K562 (cell line): Measurements from ENCODE around the gene ZNF487. TPM values are rescaled to one million over a fixed set of nuclear protein-coding genes. Genes with fewer than 3 reads are reported as not detected.

Source experiments
- COPS2 ChIP-seq: fragments of 450-650 bp; conservative IDR thresholded peaks from 2 replicates; pipeline ENCODE4 v1.6.1; 2016; ENCODE audit warnings: mild to moderate bottlenecking, moderate library complexity
- ELF2 ChIP-seq: fragments of 250-450 bp; sonication (Bioruptor Pico); IDR thresholded peaks from 2 replicates; pipeline ENCODE4 v1.5.0; 2021; ENCODE audit warnings: mild to moderate bottlenecking
- SLC30A9 ChIP-seq: fragments of 250-450 bp; sonication (Bioruptor Pico); IDR thresholded peaks from 2 replicates; pipeline ENCODE4 v1.8.0; 2022; ENCODE audit warnings: mild to moderate bottlenecking, moderate library complexity
- ZC3H4 ChIP-seq: sonication (generic); formaldehyde crosslinking; IDR thresholded peaks from 2 replicates; pipeline ENCODE4 v1.9.0; 2021; ENCODE audit warnings: missing genetic modification reagents, borderline replicate concordance
- ZFP1 ChIP-seq: fragments of 450-650 bp; formaldehyde crosslinking; IDR thresholded peaks from 2 replicates; pipeline ENCODE4 v1.4.0; 2020; ENCODE audit warnings: mild to moderate bottlenecking, mixed read lengths
- polyA plus RNA-seq, 8 experiments: library from polyadenylated mRNA; depleted of rRNA in 4 of 8; stranded (reverse) in 5 of 8; unstranded in 3 of 8; fragments of >200 nt; fragmentation: Nextera tagmentation in 2 of 8; fragmentation: Illumina TruSeq in 1 of 8; extraction: Ambion mirVana in 2 of 8; extraction: Trizol in 1 of 8; gene quantifications; 2 replicates each; pipeline versions ENCODE4 v1.2.1 to v1.2.3, GENCODE V29; 2011 to 2014; ENCODE audit warnings: inconsistent platforms in 1 of 8, missing spikeins in 1 of 8
- total RNA-seq, 7 experiments: library from RNA; depleted of rRNA in 6 of 7; stranded (reverse); fragments of >200 nt in 6 of 7; fragmentation: Illumina TruSeq in 2 of 7; extraction: Trizol in 2 of 7; gene quantifications; 2 replicates each; pipeline versions ENCODE4 v1.2.1 to v1.2.3, GENCODE V29; 2011 to 2021; ENCODE audit warnings: low replicate concordance in 1 of 7
- TF ChIP-seq, protein P1 (sequence below): fragments of 200-600 bp; sonication (generic); IDR thresholded peaks from one replicate; pipeline ENCODE4 v1.6.1; 2012; ENCODE audit warnings: mild to moderate bottlenecking, low read depth, low read length, inconsistent platforms
- TF ChIP-seq, protein P2 (sequence below), 2 experiments: fragments of 450-650 bp; IDR thresholded peaks; 2 replicates each; pipeline ENCODE4 v1.6.1; 2016; ENCODE audit warnings: mild to moderate bottlenecking in 2 of 2, borderline replicate concordance in 1 of 2, low read depth in 1 of 2, moderate library complexity in 1 of 2

The ZNF487 gene
- total and polyA plus RNA-seq, 9 of the 15 experiments (the other 6 are each of a cell fraction or from before 2014, with no cell fraction given): 1.9 to 6.5 (median 4.2) TPM

DNA sequence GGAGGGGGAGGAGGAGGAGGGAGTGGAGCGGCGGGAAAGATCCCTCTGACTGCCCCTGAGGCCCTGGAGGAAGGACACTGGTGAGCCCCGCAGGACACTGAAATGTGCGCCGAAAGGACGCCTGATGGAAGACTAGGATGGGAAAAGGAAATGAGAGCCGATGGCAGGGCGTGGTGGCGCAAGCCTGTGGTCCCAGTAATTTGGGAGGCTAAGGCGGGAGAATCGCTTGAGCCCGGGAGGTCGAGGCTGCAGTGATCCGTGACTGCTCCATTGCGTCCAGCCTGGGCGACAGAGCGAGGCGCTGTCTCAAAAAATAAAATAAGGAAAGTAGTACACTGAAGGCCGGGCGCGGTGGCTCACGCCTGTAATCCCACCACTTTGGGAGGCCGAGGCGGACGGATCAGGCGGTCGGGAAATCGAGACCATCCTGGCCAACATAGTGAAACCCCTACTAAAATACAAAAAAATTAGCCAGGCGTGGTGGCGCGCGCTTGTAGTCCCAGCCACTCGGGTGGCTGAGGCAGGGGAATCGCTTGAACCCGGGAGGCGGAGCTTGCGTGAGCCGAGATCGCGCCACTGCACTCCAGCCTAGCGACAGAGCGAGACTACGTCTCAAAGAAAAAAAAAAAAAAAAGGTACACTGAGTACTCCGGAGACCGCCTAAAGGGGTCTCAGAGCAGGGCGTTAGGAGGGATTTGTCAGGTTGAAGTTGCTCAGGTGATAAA, 27.4 kb upstream of the ZNF487 start (continued):
- TF ChIP-seq, protein P1, sequence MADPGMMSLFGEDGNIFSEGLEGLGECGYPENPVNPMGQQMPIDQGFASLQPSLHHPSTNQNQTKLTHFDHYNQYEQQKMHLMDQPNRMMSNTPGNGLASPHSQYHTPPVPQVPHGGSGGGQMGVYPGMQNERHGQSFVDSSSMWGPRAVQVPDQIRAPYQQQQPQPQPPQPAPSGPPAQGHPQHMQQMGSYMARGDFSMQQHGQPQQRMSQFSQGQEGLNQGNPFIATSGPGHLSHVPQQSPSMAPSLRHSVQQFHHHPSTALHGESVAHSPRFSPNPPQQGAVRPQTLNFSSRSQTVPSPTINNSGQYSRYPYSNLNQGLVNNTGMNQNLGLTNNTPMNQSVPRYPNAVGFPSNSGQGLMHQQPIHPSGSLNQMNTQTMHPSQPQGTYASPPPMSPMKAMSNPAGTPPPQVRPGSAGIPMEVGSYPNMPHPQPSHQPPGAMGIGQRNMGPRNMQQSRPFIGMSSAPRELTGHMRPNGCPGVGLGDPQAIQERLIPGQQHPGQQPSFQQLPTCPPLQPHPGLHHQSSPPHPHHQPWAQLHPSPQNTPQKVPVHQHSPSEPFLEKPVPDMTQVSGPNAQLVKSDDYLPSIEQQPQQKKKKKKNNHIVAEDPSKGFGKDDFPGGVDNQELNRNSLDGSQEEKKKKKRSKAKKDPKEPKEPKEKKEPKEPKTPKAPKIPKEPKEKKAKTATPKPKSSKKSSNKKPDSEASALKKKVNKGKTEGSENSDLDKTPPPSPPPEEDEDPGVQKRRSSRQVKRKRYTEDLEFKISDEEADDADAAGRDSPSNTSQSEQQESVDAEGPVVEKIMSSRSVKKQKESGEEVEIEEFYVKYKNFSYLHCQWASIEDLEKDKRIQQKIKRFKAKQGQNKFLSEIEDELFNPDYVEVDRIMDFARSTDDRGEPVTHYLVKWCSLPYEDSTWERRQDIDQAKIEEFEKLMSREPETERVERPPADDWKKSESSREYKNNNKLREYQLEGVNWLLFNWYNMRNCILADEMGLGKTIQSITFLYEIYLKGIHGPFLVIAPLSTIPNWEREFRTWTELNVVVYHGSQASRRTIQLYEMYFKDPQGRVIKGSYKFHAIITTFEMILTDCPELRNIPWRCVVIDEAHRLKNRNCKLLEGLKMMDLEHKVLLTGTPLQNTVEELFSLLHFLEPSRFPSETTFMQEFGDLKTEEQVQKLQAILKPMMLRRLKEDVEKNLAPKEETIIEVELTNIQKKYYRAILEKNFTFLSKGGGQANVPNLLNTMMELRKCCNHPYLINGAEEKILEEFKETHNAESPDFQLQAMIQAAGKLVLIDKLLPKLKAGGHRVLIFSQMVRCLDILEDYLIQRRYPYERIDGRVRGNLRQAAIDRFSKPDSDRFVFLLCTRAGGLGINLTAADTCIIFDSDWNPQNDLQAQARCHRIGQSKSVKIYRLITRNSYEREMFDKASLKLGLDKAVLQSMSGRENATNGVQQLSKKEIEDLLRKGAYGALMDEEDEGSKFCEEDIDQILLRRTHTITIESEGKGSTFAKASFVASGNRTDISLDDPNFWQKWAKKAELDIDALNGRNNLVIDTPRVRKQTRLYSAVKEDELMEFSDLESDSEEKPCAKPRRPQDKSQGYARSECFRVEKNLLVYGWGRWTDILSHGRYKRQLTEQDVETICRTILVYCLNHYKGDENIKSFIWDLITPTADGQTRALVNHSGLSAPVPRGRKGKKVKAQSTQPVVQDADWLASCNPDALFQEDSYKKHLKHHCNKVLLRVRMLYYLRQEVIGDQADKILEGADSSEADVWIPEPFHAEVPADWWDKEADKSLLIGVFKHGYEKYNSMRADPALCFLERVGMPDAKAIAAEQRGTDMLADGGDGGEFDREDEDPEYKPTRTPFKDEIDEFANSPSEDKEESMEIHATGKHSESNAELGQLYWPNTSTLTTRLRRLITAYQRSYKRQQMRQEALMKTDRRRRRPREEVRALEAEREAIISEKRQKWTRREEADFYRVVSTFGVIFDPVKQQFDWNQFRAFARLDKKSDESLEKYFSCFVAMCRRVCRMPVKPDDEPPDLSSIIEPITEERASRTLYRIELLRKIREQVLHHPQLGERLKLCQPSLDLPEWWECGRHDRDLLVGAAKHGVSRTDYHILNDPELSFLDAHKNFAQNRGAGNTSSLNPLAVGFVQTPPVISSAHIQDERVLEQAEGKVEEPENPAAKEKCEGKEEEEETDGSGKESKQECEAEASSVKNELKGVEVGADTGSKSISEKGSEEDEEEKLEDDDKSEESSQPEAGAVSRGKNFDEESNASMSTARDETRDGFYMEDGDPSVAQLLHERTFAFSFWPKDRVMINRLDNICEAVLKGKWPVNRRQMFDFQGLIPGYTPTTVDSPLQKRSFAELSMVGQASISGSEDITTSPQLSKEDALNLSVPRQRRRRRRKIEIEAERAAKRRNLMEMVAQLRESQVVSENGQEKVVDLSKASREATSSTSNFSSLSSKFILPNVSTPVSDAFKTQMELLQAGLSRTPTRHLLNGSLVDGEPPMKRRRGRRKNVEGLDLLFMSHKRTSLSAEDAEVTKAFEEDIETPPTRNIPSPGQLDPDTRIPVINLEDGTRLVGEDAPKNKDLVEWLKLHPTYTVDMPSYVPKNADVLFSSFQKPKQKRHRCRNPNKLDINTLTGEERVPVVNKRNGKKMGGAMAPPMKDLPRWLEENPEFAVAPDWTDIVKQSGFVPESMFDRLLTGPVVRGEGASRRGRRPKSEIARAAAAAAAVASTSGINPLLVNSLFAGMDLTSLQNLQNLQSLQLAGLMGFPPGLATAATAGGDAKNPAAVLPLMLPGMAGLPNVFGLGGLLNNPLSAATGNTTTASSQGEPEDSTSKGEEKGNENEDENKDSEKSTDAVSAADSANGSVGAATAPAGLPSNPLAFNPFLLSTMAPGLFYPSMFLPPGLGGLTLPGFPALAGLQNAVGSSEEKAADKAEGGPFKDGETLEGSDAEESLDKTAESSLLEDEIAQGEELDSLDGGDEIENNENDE: no peak
- no peak for TF ChIP-seq COPS2
- TF ChIP-seq ELF2 (CRISPR knock-in tag): no peak
- TF ChIP-seq, protein P2, sequence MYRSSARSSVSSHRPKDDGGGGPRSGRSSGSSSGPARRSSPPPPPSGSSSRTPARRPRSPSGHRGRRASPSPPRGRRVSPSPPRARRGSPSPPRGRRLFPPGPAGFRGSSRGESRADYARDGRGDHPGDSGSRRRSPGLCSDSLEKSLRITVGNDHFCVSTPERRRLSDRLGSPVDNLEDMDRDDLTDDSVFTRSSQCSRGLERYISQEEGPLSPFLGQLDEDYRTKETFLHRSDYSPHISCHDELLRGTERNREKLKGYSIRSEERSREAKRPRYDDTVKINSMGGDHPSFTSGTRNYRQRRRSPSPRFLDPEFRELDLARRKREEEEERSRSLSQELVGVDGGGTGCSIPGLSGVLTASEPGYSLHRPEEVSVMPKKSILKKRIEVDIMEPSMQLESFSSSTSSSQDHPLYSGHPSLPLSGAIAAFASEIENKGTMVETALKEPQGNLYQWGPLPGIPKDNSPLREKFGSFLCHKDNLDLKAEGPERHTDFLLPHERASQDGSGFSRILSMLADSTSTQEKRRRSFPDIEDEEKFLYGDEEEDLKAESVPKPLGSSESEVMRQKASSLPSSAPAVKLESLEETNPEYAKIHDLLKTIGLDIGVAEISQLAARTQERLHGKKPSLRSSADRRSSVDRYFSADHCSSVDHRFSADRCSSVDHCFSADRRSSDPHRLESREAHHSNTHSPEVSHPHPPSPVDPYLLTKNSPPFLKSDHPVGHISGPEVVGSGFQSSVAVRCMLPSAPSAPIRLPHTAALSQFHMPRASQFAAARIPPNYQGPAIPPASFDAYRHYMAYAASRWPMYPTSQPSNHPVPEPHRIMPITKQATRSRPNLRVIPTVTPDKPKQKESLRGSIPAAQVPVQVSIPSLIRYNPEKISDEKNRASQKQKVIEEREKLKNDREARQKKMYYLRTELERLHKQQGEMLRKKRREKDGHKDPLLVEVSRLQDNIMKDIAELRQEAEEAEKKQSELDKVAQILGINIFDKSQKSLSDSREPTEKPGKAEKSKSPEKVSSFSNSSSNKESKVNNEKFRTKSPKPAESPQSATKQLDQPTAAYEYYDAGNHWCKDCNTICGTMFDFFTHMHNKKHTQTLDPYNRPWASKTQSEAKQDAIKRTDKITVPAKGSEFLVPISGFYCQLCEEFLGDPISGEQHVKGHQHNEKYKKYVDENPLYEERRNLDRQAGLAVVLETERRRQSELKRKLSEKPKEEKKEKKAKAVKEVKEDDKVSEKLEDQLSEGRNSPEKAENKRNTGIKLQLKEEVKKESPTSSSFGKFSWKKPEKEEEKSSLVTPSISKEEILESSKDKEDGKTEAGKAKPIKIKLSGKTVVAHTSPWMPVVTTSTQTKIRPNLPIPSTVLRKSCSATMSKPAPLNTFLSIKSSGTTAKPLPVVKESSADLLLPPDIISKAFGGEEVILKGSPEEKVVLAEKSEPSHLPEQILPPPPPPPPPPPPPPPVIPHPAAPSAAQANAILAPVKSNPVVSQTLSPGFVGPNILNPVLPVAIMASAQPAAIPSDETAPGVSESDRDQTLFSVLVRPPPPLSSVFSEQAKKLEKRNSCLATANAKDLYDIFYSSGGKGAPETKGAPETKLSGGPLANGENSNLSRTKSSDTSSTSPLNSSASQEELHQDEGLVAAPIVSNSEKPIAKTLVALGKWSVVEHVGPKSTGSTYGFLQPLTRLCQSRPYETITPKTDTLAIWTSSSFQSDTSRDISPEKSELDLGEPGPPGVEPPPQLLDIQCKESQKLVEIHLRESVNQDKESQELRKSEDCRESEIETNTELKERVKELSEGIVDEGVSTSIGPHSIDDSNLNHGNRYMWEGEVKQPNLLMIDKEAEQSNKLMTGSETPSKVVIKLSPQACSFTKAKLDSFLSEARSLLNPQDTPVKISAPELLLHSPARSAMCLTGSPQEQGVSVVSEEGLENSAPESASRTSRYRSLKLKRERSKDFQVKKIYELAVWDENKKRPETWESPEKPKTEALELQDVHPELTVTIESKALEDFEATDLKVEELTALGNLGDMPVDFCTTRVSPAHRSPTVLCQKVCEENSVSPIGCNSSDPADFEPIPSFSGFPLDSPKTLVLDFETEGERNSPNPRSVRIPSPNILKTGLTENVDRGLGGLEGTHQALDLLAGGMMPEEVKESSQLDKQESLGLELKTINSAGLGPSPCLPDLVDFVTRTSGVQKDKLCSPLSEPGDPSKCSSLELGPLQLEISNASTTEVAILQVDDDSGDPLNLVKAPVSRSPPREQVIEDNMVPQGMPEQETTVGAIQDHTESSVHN (IDR thresholded peaks at IDR 0.05; ENCODE audit: borderline replicate concordance in 1 of 2, low read depth in 1 of 2): no peak
- no peak for TF ChIP-seq ZFP1 (CRISPR knock-in tag)
- TF ChIP-seq SLC30A9 (CRISPR knock-in tag): no peak
- TF ChIP-seq ZC3H4 (CRISPR knock-in tag): no peak
